K562 (cell line): Measurements from ENCODE around the gene EIF4E1B. TPM values are rescaled to one million over a fixed set of nuclear protein-coding genes. Genes with fewer than 3 reads are reported as not detected.

ENCODE experiments used
- ARHGAP35 ChIP-seq: fragments of 450-650 bp; IDR thresholded peaks from 2 replicates; pipeline ENCODE4 v1.6.1; 2018; ENCODE audit not compliant: partially characterized antibody
- CEBPG ChIP-seq, 3 experiments: fragments of 200-800 bp in 1 of 3; sonication (Bioruptor generic) in 1 of 3; sonication (generic) in 1 of 3; formaldehyde crosslinking in 1 of 3; IDR thresholded peaks in 2 of 3; conservative IDR thresholded peaks in 1 of 3; 2 replicates each; pipeline versions ENCODE4 v1.6.1 to v1.8.0; 2016 to 2022; ENCODE audit warnings: missing compliant biosample characterization in 2 of 3, missing genetic modification characterization in 2 of 3, mild to moderate bottlenecking in 1 of 3, missing genetic modification reagents in 1 of 3
- DIDO1 ChIP-seq: fragments of 450-650 bp; IDR thresholded peaks from 2 replicates; pipeline ENCODE4 v1.6.1; 2016; ENCODE audit warnings: low read depth, missing biosample characterization, missing genetic modification characterization
- ESRRA ChIP-seq: fragments of 450-650 bp; IDR thresholded peaks from 2 replicates; pipeline ENCODE4 v1.6.1; 2014; ENCODE audit warnings: low read depth, mild to moderate bottlenecking, moderate library complexity, borderline replicate concordance
- FOXA3 ChIP-seq, 2 experiments: fragments of 450-650 bp in 1 of 2; sonication (generic) in 1 of 2; formaldehyde crosslinking; IDR thresholded peaks in 1 of 2; conservative IDR thresholded peaks in 1 of 2; 2 replicates each; pipeline versions ENCODE4 v1.4.0 to v1.8.0; 2020 to 2022; ENCODE audit warnings: mild to moderate bottlenecking in 2 of 2, missing genetic modification reagents in 1 of 2
- FOXJ2 ChIP-seq: fragments of 200-800 bp; sonication (Bioruptor generic); IDR thresholded peaks from 2 replicates; pipeline ENCODE4 v1.6.1; 2016; ENCODE audit warnings: missing genetic modification characterization, missing compliant biosample characterization
- HSF4 ChIP-seq: fragments of 250-450 bp; sonication (Bioruptor Pico); IDR thresholded peaks from 2 replicates; pipeline ENCODE4 v2.1.2; 2022; ENCODE audit warnings: mild to moderate bottlenecking, moderate library complexity, borderline replicate concordance
- KAT7 ChIP-seq: sonication (generic); formaldehyde crosslinking; IDR thresholded peaks from 2 replicates; pipeline ENCODE4 v1.8.0; 2022; ENCODE audit warnings: missing genetic modification reagents, mild to moderate bottlenecking, borderline replicate concordance
- MAZ ChIP-seq, 2 experiments: fragments of 450-650 bp in 1 of 2; sonication (generic) in 1 of 2; formaldehyde crosslinking; IDR thresholded peaks in 1 of 2; conservative IDR thresholded peaks in 1 of 2; 2 replicates each; pipeline versions ENCODE4 v1.4.0 to v1.5.0; 2020; ENCODE audit warnings: mild to moderate bottlenecking in 1 of 2, missing genetic modification reagents in 1 of 2
- RBM39 ChIP-seq: fragments of 200-400 bp; formaldehyde crosslinking; optimal IDR thresholded peaks from 2 replicates; pipeline ENCODE3; 2018; ENCODE audit warnings: low read depth, low read length
- SRF ChIP-seq, 2 experiments: fragments of 250-450, 450-650 bp in 1 of 2; sonication (Bioruptor Pico) in 1 of 2; sonication (generic) in 1 of 2; formaldehyde crosslinking; IDR thresholded peaks; 2 replicates each; pipeline versions ENCODE4 v1.5.0 to v1.5.1; 2020 to 2022; ENCODE audit warnings: mild to moderate bottlenecking in 1 of 2, missing genetic modification reagents in 1 of 2
- YBX1 ChIP-seq: fragments of 450-650 bp; IDR thresholded peaks from 2 replicates; pipeline ENCODE4 v1.7.1; 2016; ENCODE audit warnings: mild to moderate bottlenecking
- ZBTB5 ChIP-seq: fragments of 450-650 bp; IDR thresholded peaks from 2 replicates; pipeline ENCODE4 v1.6.1; 2017; ENCODE audit warnings: antibody characterized with exemption
- ZFX ChIP-seq: sonication (generic); formaldehyde crosslinking; IDR thresholded peaks from 2 replicates; pipeline ENCODE4 v1.8.0; 2022; ENCODE audit warnings: mild to moderate bottlenecking, missing genetic modification reagents, moderate library complexity
- ZNF274 ChIP-seq: IDR thresholded peaks from 2 replicates; pipeline ENCODE4 v1.6.1; 2011; ENCODE audit warnings: low read depth, mild to moderate bottlenecking, low read length, moderate library complexity, borderline replicate concordance
- ZNF277 ChIP-seq: fragments of 250-450 bp; sonication (Bioruptor Pico); IDR thresholded peaks from 2 replicates; pipeline ENCODE4 v1.8.0; 2022; ENCODE audit warnings: inconsistent platforms, mild to moderate bottlenecking, moderate library complexity, borderline replicate concordance
- ZNF740 ChIP-seq, 3 experiments: fragments of 200-800 bp in 1 of 3; sonication (Bioruptor generic) in 1 of 3; sonication (generic) in 1 of 3; formaldehyde crosslinking in 1 of 3; IDR thresholded peaks; 2 replicates each; pipeline versions ENCODE4 v1.6.1 to v1.8.0; 2016 to 2022; ENCODE audit warnings: mild to moderate bottlenecking in 2 of 3, missing compliant biosample characterization in 2 of 3, missing genetic modification characterization in 2 of 3, missing genetic modification reagents in 1 of 3
- ZNF830 ChIP-seq: fragments of 250-450 bp; sonication (Bioruptor Pico); IDR thresholded peaks from 2 replicates; pipeline ENCODE4 v1.5.0; 2021; ENCODE audit warnings: mild to moderate bottlenecking
- polyA plus RNA-seq, 8 experiments: library from polyadenylated mRNA; depleted of rRNA in 4 of 8; stranded (reverse) in 5 of 8; unstranded in 3 of 8; fragments of >200 nt; fragmentation: Nextera tagmentation in 2 of 8; fragmentation: Illumina TruSeq in 1 of 8; extraction: Ambion mirVana in 2 of 8; extraction: Trizol in 1 of 8; gene quantifications; 2 replicates each; pipeline versions ENCODE4 v1.2.1 to v1.2.3, GENCODE V29; 2011 to 2014; ENCODE audit warnings: inconsistent platforms in 1 of 8, missing spikeins in 1 of 8
- total RNA-seq, 7 experiments: library from RNA; depleted of rRNA in 6 of 7; stranded (reverse); fragments of >200 nt in 6 of 7; fragmentation: Illumina TruSeq in 2 of 7; extraction: Trizol in 2 of 7; gene quantifications; 2 replicates each; pipeline versions ENCODE4 v1.2.1 to v1.2.3, GENCODE V29; 2011 to 2021; ENCODE audit warnings: low replicate concordance in 1 of 7
- TF ChIP-seq, protein P1 (sequence below): fragments of 200-800 bp; sonication (Bioruptor generic); IDR thresholded peaks from 2 replicates; pipeline ENCODE4 v1.6.1; 2017; ENCODE audit warnings: missing genetic modification characterization, missing compliant biosample characterization

Gene EIF4E1B
- total and polyA plus RNA-seq, 9 of the 15 experiments (the other 6 are each of a cell fraction or from before 2014, with no cell fraction given), result not detected

DNA sequence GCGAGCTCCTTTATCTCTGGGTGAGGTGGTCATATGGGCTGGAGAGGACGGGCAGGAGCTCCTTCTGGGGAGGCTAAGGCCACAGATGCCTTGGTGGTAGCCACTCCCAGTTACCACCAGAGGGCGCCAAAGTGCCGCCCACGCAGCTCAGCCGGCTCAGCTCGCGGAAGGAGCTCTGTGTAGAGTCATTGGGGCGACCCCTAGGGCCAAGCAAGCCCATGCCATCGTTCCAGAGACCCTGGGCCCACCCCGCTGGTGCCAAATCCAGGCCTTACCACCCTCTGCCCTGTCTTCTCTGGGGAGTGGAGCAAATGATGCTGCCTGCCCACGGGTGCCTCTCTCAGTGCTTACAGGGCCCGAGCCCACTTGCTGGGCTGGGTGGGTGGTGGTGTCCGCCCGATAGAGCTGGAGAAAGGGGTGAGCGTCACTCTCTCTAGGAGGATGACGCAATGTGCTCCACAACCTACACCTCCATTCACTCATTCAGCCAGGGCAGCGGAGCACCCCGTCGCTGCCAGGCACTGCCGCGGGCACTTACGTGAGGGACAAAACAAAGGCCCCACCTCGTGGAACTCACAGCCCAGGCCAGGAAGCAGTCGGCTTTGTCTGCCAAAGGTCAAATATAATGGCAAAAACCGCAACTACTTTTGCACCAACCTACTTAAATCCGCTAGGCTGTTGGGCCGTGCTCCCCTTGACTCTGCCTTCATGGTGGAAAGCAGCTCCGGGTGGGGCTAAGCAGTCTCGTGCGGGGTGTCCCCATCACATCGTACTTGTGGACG, 30.6 kb downstream of the EIF4E1B start (continued):
- no peak for TF ChIP-seq FOXJ2 (tag)
- no peak for TF ChIP-seq ZNF274
- no peak for TF ChIP-seq ZFX
- TF ChIP-seq ZNF277 (CRISPR knock-in tag), result no peak
- TF ChIP-seq ZBTB5, result no peak
- TF ChIP-seq CEBPG (CRISPR knock-in tag; IDR thresholded peaks at IDR 0.05), result peak; percentile 77
- TF ChIP-seq CEBPG (tag; conservative IDR thresholded peaks at IDR 0.05 in 1 of 2, IDR thresholded peaks at IDR 0.05 in 1 of 2), result peak in 1 of 2 experiments; percentile 68; a peak in 3 of 4 replicates
- peak; percentile 54; the same call in 1 of the 2 replicates for TF ChIP-seq ESRRA
- TF ChIP-seq KAT7 (CRISPR knock-in tag), result no peak
- TF ChIP-seq, protein P1, sequence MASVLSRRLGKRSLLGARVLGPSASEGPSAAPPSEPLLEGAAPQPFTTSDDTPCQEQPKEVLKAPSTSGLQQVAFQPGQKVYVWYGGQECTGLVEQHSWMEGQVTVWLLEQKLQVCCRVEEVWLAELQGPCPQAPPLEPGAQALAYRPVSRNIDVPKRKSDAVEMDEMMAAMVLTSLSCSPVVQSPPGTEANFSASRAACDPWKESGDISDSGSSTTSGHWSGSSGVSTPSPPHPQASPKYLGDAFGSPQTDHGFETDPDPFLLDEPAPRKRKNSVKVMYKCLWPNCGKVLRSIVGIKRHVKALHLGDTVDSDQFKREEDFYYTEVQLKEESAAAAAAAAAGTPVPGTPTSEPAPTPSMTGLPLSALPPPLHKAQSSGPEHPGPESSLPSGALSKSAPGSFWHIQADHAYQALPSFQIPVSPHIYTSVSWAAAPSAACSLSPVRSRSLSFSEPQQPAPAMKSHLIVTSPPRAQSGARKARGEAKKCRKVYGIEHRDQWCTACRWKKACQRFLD (CRISPR knock-in tag), result no peak
- TF ChIP-seq YBX1, result no peak
- no peak for TF ChIP-seq ZNF740 (CRISPR knock-in tag; IDR thresholded peaks at IDR 0.05)
- no peak for TF ChIP-seq ZNF740 (tag; IDR thresholded peaks at IDR 0.05)
- TF ChIP-seq ZNF830 (CRISPR knock-in tag), result no peak
- TF ChIP-seq MAZ (CRISPR knock-in tag; conservative IDR thresholded peaks at IDR 0.05 in 1 of 2, IDR thresholded peaks at IDR 0.05 in 1 of 2), result 0 out of 4 replicates have a peak, but pooled peaks of 1 of the 2 experiments have one; percentile 37
- TF ChIP-seq SRF (CRISPR knock-in tag; IDR thresholded peaks at IDR 0.05), result no peak
- no peak for TF ChIP-seq DIDO1
- no peak for TF ChIP-seq HSF4 (CRISPR knock-in tag)
- TF ChIP-seq RBM39, result no peak
- TF ChIP-seq FOXA3 (CRISPR knock-in tag; conservative IDR thresholded peaks at IDR 0.05 in 1 of 2, IDR thresholded peaks at IDR 0.05 in 1 of 2), result no peak
- TF ChIP-seq ARHGAP35, result no peak
